Activated T-helper 17 cell treated with anti-CD3 and anti-CD28 coated beads, Interleukin-2, amount 50 U/mL, for 72 hours (primary cell): ENCODE results near the gene ZNF45. TPM values are rescaled to one million over a fixed set of nuclear protein-coding genes. Genes with fewer than 3 reads are reported as not detected.
A peak's percentile ranks its signal among the peaks of the same experiment; 100 is the strongest.
"Not testable (repeated sequence)": the region's sequence is repeated elsewhere in the genome, so short reads cannot be mapped to it uniquely, and the experiment has no call there.

Experiments used
- ATAC-seq: fragments of 150-1000 bp; cut with Tn5 transposase; replicated peaks from 2 replicates; pipeline ENCODE4 v1.10.0; 2021; ENCODE audit warnings: mild to moderate bottlenecking, moderate library complexity
- H3K27ac Mint-ChIP-seq: one replicate; pipeline ENCODE4 v1.8.0; 2022; ENCODE audit warnings: mixed read lengths
- H3K27me3 Mint-ChIP-seq: one replicate; pipeline ENCODE4 v1.8.0; 2022; ENCODE audit warnings: mixed read lengths
- H3K36me3 Mint-ChIP-seq: one replicate; pipeline ENCODE4 v1.8.0; 2022; ENCODE audit warnings: low read depth, mild to moderate bottlenecking, mixed read lengths
- H3K4me1 Mint-ChIP-seq: one replicate; pipeline ENCODE4 v1.8.0; 2022; ENCODE audit warnings: mixed read lengths
- H3K4me3 Mint-ChIP-seq: one replicate; pipeline ENCODE4 v1.8.0; 2022; ENCODE audit warnings: mild to moderate bottlenecking, mixed read lengths
- H3K9me3 Mint-ChIP-seq: one replicate; pipeline ENCODE4 v1.8.0; 2022; ENCODE audit warnings: mixed read lengths
- total RNA-seq, 2 donors: library from RNA; stranded (reverse); gene quantifications; one replicate each; pipeline ENCODE4 v1.2.3, GENCODE V29; 2022

The ZNF45 gene
- 10 to 100 TPM; 10.7 to 17.8 TPM for total RNA-seq

DNA sequence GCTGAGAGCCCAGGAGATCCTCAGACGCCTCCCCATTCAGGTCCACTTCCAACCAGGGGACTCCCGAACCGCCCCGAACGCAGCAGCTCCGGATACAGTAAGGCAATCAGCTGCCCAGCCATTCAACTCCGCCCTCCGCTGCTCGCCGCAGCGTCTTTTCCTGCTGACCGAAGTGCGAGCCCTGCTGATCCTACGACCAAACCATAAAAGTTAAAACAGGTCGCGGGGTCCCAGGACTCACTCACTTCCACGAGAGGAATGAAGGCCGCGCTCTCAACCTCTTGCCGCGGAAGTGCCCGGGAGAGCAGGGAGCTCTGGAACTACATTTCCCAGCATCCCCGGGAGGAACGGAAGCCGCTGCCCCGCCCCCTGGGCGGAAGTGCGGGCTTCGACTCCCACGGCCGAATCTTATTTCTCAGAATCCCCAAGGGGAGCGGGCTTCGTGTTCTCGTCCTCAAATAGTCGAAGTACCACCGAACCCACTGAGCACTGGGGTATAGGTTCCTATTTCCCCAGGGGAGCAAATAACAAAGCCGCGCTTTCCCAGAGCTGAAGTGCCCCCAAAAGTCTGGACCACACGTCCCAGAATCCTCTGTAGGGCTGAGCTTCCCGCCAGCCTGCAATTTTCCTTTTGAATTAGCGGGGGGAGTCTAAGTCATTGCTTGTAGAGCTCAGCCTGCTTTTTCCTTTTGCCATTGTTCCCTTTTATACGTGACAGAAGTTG lies at the start of gene ZNF45:
ZNF45 (minus strand) TSS at position 298 of the 724 bp plus-strand sequence. CDS start 13,097 bp downstream, outside the sequence.
- peak within 1 kb of the TSS; percentile 87 for H3K4me3 Mint-ChIP-seq
- H3K4me1 Mint-ChIP-seq, result peaks cover 9% of the 10 kb centered on the region
- H3K27ac Mint-ChIP-seq, result peak within 1 kb of the TSS; percentile 92
- H3K36me3 Mint-ChIP-seq, result peaks cover 42% of the 10 kb centered on the region
- ATAC-seq, result peak; percentile 99
- H3K27me3 Mint-ChIP-seq, result no peaks in the 10 kb centered on the region
- H3K9me3 Mint-ChIP-seq, result peaks cover 4% of the 10 kb centered on the region

DNA sequence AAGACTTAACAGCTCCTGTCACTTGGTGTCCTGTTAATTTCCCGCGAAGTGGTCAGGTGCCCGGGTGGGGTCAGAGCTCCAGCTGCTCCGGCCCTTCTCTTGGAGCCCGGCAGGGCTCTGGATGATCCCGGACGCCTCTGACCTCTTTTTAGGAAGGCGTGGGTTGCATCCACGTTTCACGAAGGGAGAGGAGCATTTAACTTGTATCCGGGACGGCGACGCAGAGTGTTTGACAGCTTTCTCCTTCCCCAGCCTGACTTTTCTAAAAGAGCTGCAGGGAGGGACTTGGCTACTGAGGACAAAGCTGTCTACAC lies 49.6 kb upstream of the ZNF45 start:
- Mint-ChIP-seq H3K4me3 (peak overlapping the region; percentile 88), H3K36me3 (peaks cover 18% of the 10 kb centered on the region), H3K27me3 (no peaks in the 10 kb centered on the region), H3K27ac (peak overlapping the region; percentile 86), H3K4me1 (no peaks in the 10 kb centered on the region), H3K9me3 (peaks cover 6% of the 10 kb centered on the region)
- peak; percentile 10 for ATAC-seq

DNA sequence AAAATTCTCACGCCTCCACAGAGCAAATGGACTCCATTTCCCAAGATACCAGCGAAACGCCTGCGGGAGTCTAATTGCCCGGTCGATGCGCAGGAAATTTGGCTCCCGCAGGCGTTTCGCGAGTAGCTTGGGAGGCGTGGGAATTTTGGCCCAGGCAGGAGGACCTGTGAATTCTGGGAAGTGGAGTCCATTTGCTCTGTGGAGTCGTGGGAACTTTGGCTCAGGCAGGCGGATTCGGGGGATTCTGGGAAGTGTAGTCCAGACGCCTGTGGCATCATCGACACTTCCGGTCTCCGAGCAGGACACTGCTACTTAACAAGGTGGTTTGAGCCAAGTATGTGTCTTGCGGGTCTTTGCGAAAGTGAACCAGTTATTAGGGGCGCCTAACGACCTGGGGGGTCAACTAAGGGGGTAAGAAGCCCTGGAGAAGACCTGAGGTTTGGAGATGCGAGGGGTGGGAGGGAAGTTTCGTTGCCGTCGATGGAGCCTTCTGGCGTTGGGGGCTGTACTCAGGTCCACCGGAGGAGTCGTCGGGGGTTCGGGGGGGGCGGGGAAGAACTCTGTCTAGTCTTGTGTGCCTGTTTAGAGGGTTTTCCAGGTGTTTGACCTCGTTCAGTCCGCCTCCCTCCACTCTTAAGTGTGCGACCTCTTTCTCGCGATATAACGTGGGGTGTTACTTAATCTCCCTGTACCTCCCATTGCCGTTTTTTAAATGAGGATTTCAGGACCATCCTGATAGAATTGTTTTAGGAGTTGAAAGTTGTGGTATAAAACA lies 49.0 kb upstream of the ZNF45 start, which contains the start of gene ZNF155:
ZNF155 (plus strand) TSS at position 277 of the 775 bp plus-strand sequence. CDS start 4,356 bp downstream, outside the sequence.
- H3K27me3 Mint-ChIP-seq, result no peaks in the 10 kb centered on the region
- peak within 1 kb of the TSS; percentile 86 for H3K27ac Mint-ChIP-seq
- peaks cover 6% of the 10 kb centered on the region for H3K9me3 Mint-ChIP-seq
- ATAC-seq, result peak; percentile 97
- no peaks in the 10 kb centered on the region for H3K4me1 Mint-ChIP-seq
- peak within 1 kb of the TSS; percentile 88 for H3K4me3 Mint-ChIP-seq
- H3K36me3 Mint-ChIP-seq, result peaks cover 13% of the 10 kb centered on the region

DNA sequence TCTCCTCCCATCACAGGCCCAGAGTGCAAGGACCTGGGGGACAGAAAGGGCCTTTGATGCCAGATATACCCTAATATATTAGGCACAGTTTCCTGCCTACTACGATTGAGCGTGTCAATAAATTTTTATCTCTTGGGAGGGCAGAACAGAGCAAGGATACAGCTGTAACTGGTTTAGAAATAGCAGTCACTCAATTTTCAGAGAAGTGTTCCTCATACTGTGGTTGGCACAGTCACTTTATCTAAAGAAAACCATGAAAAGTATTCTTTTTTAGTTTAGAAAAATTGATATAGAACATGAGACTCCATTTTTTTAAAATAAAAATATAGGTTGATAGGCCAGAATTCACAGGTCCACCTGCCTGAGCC lies 48.4 kb upstream of the ZNF45 start:
- Mint-ChIP-seq H3K9me3 (peaks cover 5% of the 10 kb centered on the region), H3K4me1 (no peaks in the 10 kb centered on the region), H3K27me3 (peaks cover under 1% of the 10 kb centered on the region), H3K36me3 (peaks cover 7% of the 10 kb centered on the region), H3K4me3 (peak overlapping the region; percentile 88), H3K27ac (no peak overlapping the region)
- ATAC-seq, result no peak

DNA sequence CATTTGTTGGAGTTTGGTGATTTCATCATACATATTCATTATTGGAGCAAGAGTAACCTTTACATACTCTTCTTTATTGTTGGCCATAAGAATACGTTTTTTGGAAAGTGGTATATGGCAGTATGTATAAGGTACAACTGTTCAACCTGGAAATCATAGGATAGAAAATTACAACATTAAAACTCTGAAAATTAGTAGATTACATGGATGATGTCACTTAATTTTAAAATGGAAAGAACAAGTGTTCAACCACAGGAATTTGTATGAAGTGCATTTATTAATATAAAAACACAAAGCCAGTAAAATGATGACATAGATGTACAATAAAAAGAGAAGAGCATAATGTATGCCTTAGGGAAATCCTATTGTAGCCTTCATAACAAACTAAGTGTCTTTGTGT lies 41.6 kb upstream of the ZNF45 start:
- no peak for ATAC-seq
- Mint-ChIP-seq H3K4me1 (no peaks in the 10 kb centered on the region), H3K36me3 (no peaks in the 10 kb centered on the region), H3K27me3 (peaks cover 6% of the 10 kb centered on the region), H3K9me3 (peaks cover 18% of the 10 kb centered on the region), H3K4me3 (no peak overlapping the region), H3K27ac (no peak overlapping the region)

DNA sequence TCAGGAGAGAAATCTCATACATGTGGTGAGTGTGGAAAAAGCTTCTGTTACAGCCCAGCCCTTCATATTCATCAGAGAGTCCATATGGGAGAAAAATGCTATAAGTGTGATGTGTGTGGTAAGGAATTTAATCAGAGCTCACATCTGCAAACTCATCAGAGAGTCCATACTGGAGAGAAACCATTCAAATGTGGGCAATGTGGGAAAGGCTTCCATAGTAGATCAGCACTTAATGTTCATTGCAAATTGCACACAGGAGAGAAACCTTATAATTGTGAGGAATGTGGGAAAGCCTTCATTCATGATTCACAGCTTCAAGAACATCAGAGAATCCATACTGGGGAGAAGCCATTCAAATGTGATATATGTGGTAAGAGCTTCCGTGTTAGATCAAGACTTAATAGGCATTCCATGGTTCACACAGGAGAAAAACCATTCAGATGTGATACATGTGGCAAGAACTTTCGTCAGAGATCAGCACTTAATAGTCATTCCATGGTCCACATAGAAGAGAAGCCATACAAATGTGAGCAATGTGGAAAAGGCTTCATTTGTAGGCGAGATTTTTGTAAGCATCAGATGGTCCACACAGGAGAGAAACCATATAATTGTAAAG lies 31.1 kb upstream of the ZNF45 start:
- no peak for ATAC-seq
- no peak overlapping the region for H3K4me3 Mint-ChIP-seq
- H3K27me3 Mint-ChIP-seq, result no peaks in the 10 kb centered on the region
- H3K36me3 Mint-ChIP-seq, result peaks cover 32% of the 10 kb centered on the region
- H3K9me3 Mint-ChIP-seq, result peaks cover 44% of the 10 kb centered on the region
- H3K27ac Mint-ChIP-seq, result no peak overlapping the region
- no peaks in the 10 kb centered on the region for H3K4me1 Mint-ChIP-seq

DNA sequence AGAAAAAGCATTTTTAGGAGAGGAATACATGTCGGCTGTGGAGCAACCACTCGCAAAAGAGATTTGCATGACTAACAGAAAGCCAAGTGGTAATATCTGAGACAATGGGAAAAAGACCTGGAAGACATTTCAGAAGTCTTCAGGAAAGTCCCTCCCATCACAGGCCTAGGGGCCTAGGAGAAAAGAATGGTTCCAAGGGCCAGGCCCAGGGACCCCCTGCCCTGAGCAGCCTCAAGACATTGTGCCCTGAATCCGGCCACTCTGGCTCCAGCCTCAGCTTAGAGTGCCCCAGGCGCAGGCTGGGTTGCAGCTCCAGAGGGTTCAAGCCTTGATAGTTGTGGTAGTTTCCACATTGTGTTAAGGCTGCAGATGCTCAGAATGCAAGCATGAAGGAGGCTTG lies 25.3 kb upstream of the ZNF45 start:
- Mint-ChIP-seq H3K27me3 (no peaks in the 10 kb centered on the region), H3K36me3 (peaks cover 13% of the 10 kb centered on the region), H3K4me3 (no peak overlapping the region), H3K4me1 (no peaks in the 10 kb centered on the region), H3K27ac (no peak overlapping the region), H3K9me3 (peaks cover 21% of the 10 kb centered on the region)
- ATAC-seq, result no peak

DNA sequence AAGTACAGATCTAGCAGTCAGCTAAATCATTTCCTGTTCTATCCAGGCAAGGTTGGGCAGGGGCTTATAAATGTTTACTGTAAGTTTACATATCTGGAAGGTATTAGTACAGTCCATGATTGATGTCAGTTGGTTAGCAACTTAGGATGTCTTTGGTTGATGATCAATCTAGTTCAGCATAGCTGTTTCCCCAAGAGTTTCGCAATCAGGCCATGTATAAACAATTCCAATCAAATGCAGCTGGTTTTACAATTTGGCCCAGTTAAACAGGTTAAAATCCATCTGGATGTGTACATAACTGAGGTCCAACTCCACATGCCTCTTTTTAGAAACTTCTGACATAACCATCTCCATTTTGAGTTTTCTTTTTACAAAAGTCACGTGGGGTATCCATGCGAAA lies 22.8 kb upstream of the ZNF45 start:
- Mint-ChIP-seq H3K9me3 (peaks cover 7% of the 10 kb centered on the region), H3K27me3 (no peaks in the 10 kb centered on the region)

DNA sequence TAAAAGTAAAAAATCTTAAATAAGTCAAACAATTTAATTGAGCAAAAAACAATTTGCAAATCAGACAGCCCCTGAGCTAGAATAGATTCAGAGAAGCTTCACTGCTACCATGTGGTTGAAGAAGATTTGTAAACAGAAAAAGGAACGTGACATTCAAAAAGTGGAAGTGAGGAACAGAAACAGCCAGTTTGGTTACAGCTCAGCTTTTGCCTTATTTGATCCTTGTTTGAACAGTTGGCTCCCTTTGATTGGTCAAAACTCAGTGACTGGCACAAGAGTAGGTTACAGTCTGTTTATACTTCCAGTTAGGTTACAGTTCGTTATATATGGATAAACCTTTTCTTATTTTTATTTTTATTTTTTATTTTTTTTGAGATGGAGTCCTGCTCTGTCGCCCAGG lies 21.7 kb upstream of the ZNF45 start:
- Mint-ChIP-seq H3K9me3 (peaks cover 7% of the 10 kb centered on the region), H3K4me3 (no peak overlapping the region), H3K36me3 (no peaks in the 10 kb centered on the region), H3K27ac (no peak overlapping the region), H3K27me3 (no peaks in the 10 kb centered on the region), H3K4me1 (no peaks in the 10 kb centered on the region)
- no peak for ATAC-seq

More for the DNA sequence above, 22.8 kb upstream of the ZNF45 start:
- ATAC-seq, result no peak
- Mint-ChIP-seq H3K4me1 (no peaks in the 10 kb centered on the region), H3K36me3 (no peaks in the 10 kb centered on the region), H3K4me3 (no peak overlapping the region), H3K27ac (no peak overlapping the region)

DNA sequence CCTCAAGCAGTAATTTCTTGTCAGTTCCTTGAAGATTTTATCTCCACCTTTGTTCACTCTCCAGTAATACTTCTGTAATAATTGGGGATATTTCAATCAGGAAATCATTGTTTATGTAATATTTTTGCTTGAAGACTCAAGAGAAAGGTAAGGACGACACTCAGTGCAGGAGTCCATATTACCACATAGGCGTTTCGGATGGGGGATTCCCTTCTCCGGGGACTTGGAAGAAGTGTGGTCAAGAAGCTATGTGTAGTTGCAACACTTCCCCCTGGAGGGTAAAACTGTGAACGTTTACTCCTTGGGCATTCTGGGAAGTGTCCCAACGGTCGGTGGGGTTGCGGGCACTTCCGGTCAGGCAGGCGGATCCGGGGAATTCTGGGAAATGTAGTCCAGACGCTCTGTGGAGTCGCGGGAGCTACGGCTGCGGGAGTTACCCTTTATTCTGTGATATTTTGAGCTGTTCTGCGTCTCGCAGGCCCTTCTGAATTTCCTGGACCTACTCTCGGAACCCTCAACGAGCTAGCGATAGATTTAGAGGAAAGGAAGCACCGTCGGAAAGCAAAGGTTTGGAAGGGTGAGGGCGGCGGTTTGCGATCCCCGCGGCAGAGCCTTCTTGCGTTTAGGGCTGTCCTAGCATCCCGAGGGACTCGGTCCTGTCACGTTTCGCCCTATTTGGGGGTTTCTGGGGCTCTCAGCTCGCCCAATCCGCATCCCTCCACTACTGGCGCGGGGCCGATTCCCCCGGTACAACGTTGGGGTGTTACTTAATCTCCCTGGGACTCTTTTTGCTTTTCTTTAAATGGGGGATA lies 16.0 kb upstream of the ZNF45 start, which contains the start of gene ZNF221:
ZNF221 (plus strand) TSS at position 395 of the 812 bp plus-strand sequence. CDS start 11,499 bp downstream, outside the sequence.
- H3K4me1 Mint-ChIP-seq, result peaks cover 4% of the 10 kb centered on the region
- H3K27ac Mint-ChIP-seq, result peak within 1 kb of the TSS; percentile 73
- H3K4me3 Mint-ChIP-seq, result peak within 1 kb of the TSS; percentile 87
- peaks cover 16% of the 10 kb centered on the region for H3K9me3 Mint-ChIP-seq
- H3K27me3 Mint-ChIP-seq, result peaks cover 23% of the 10 kb centered on the region
- H3K36me3 Mint-ChIP-seq, result peaks cover 5% of the 10 kb centered on the region
- ATAC-seq, result peak; percentile 97

DNA sequence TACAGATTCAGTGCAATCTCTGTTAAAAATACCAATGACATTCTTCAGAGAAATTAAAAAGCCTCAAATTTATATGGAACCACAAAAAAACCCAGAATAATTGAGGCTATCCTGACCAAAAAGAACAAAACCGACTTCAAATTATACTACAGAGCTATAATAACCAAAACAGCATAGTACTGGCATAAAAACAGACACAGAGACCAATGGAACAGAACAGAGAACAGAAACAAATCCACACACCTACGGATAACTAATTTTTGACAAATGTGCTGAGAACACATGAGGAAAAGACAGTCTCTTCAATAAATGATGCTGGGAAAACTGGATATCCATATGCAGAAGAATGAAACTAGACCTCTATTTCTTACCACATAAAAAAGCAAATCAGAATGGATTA lies 14.7 kb upstream of the ZNF45 start:
- not testable (repeated sequence) for H3K27ac Mint-ChIP-seq, H3K4me1 Mint-ChIP-seq, H3K36me3 Mint-ChIP-seq, ATAC-seq
- H3K4me3 Mint-ChIP-seq, result peak overlapping the region; percentile 24
- peaks cover 19% of the 10 kb centered on the region for H3K9me3 Mint-ChIP-seq
- peaks cover 28% of the 10 kb centered on the region for H3K27me3 Mint-ChIP-seq

DNA sequence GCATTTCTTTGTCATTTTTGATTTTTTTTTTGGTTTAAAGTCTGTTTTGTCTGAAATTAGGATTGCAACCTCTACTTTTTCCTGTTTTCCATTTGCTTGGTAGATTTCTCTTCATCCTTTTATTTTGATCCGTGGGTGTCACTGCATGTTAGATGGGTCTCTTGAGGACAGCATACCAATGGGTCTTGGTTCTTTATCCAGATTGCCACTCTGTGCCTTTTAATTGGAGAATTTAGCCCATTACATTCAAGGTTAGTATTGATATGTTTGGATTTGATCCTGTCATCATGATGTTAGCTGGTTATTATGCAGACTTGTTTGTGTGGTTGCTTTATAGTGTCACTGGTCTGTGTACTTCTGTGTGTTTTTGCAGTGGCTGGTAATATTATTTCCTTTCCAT lies 12.3 kb upstream of the ZNF45 start:
- H3K27ac Mint-ChIP-seq, H3K4me1 Mint-ChIP-seq, H3K36me3 Mint-ChIP-seq, ATAC-seq, H3K4me3 Mint-ChIP-seq: not testable (repeated sequence)
- Mint-ChIP-seq H3K27me3 (peaks cover 31% of the 10 kb centered on the region), H3K9me3 (peaks cover 19% of the 10 kb centered on the region)

DNA sequence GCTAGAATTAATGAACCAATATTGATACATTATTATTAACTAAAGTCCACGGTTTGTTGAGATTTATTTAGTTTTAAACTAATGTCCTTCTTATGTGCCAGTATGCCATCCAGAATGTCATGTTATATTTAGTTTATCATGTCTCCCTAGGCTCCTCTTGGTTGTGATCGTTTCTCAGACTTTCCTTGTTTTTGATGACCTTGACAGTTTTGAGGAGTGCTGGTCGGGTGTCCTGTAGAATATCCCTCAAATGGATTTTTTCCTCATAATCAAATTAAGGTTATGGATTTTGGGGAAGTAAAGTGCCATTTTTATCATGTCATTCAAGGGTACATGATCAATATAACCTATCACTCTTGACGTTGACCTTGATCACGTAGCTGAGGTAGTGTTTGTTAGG lies 6.1 kb upstream of the ZNF45 start:
- Mint-ChIP-seq H3K27me3 (peaks cover 17% of the 10 kb centered on the region), H3K36me3 (no peaks in the 10 kb centered on the region), H3K27ac (no peak overlapping the region), H3K4me1 (no peaks in the 10 kb centered on the region), H3K9me3 (peaks cover 13% of the 10 kb centered on the region), H3K4me3 (no peak overlapping the region)
- no peak for ATAC-seq

DNA sequence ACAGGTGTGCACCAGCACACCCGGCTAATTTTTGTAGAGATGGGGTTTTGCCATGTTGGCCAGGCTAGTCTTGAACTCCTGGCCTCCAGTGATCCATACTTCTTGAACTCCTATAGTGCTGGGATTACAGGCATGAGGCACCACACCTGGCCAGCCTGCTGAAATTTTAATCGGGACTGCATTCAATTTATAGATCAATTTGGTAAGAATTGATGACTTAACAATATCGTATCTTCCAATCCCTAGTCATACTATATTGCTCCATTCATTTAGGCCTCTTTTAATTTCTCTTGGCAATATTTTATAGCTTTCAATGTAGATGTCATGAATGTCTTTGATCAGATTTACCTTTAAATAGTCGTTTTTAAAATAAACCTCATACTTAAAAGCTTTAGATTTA lies 5.6 kb upstream of the ZNF45 start:
- H3K4me3 Mint-ChIP-seq, result no peak overlapping the region
- ATAC-seq, result no peak
- H3K36me3 Mint-ChIP-seq, result no peaks in the 10 kb centered on the region
- peaks cover 9% of the 10 kb centered on the region for H3K9me3 Mint-ChIP-seq
- H3K27ac Mint-ChIP-seq, result no peak overlapping the region
- peaks cover 12% of the 10 kb centered on the region for H3K27me3 Mint-ChIP-seq
- H3K4me1 Mint-ChIP-seq, result no peaks in the 10 kb centered on the region
